ENCODE data around the gene HS3ST6. TPM values are rescaled to one million over a fixed set of nuclear protein-coding genes. Genes with fewer than 3 reads are reported as not detected.

Gene HS3ST6
- total RNA-seq, 3 donors from 2014 or later = 2.5 to 3.1 (median 2.6) TPM

DNA sequence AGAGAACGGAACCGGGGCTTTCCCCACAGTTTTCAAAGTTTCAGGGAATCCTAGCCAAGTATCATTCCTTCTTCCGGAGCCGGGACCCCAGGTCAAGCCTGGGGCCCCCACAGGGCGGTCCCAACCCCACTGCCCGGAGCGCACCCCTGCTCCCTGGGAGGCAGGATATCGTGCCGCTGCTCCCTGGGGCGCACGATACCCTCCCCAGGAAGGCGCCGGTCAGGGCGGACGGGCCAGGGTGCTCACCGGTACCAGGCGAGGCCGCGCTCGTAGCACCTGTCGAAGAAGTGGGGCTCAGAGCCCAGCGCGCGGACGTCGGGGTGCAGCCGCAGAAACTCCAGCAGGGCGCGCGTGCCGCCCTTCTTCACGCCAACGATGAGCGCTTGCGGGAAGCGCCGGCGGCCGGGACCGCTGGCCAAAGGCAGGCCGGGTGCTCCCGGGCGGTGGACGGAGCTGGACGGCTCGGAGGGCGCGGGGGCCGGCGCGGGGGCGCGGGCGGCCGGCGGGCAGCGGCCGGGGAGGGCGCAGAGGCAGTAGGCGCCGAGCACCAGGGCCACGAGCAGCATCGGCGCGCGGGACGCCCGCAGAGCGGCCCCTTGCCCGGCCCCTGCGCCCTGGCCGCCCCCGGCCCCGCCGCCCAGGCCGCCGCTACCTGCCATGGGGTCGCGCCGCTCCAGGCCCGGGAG, 407 bp downstream of the HS3ST6 start:
- peaks cover 15% of the 10 kb centered on the region for H3K4me1 ChIP-seq (ENCODE audit: low read depth)
- no peaks in the 10 kb centered on the region for H3K36me3 ChIP-seq (ENCODE audit: low read depth)
- intact Hi-C loops (cut with DNase I, micrococcal nuclease) = no loop called here
- TF ChIP-seq, protein P1, sequence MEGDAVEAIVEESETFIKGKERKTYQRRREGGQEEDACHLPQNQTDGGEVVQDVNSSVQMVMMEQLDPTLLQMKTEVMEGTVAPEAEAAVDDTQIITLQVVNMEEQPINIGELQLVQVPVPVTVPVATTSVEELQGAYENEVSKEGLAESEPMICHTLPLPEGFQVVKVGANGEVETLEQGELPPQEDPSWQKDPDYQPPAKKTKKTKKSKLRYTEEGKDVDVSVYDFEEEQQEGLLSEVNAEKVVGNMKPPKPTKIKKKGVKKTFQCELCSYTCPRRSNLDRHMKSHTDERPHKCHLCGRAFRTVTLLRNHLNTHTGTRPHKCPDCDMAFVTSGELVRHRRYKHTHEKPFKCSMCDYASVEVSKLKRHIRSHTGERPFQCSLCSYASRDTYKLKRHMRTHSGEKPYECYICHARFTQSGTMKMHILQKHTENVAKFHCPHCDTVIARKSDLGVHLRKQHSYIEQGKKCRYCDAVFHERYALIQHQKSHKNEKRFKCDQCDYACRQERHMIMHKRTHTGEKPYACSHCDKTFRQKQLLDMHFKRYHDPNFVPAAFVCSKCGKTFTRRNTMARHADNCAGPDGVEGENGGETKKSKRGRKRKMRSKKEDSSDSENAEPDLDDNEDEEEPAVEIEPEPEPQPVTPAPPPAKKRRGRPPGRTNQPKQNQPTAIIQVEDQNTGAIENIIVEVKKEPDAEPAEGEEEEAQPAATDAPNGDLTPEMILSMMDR (IDR thresholded peaks at IDR 0.05) = no peak
- no peak for DNase-seq
- H3K4me3 ChIP-seq = no peak overlapping the region
- H3K9me3 ChIP-seq = no peaks in the 10 kb centered on the region
- no peak for ATAC-seq

DNA sequence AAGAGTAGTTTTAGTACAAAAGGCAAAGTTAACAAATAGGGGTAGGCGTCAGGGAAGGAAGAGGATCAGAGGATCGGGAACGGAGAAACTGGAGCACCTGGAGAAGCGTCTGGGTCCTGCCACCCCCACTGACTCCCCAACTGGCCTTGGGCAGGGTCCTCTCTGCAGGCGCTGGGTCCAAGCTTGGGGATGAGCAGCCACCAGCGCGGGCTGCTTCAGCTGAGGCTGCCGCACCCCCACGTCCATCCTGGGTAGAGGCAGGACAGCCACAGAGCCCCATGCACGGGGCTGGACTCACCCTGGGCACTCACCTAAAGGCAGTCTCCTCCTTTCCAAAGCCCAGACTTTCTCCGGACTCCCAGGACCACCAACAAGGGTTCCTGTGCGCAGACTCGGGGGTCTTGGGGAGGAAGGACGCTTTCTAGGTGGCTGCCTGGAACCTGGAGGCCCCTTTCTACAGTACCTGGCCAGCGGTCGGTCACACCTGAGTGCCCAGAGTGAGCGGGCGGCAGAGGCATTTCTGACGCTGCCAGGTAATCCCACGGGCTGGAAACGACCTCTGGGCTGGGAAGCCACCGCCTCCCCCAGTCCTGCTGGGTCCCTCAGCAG, 1.1 kb downstream of the HS3ST6 start:
- ATAC-seq (no peak), DNase-seq (no peak)
- Histone ChIP-seq H3K4me1 (ENCODE audit: low read depth) (peaks cover 15% of the 10 kb centered on the region), H3K9me3 (no peaks in the 10 kb centered on the region), H3K4me3 (no peak overlapping the region), H3K36me3 (ENCODE audit: low read depth) (no peaks in the 10 kb centered on the region)
- TF ChIP-seq, protein P1 (IDR thresholded peaks at IDR 0.05) = no peak
- intact Hi-C loops (cut with DNase I, micrococcal nuclease) = no loop called here

DNA sequence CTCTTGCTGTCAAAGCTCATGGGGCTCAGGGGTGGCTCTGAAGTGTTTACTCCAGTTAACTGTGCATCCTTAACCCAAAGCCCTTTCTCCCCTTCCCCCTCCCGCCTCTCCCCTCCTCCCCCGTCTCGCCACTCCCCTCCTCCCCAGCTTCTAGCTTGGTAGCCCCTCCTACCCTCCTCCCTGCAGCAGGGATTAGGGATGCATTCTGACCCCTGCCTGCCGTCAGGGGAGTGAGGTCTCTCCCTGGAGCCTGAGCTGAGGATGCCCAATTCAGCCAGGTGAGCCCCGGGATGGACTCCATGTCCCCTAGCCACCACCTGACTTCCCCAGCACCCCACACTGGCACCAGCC, 1.6 kb downstream of the HS3ST6 start:
- Histone ChIP-seq H3K4me3 (no peak overlapping the region), H3K4me1 (ENCODE audit: low read depth) (peaks cover 18% of the 10 kb centered on the region), H3K36me3 (ENCODE audit: low read depth) (no peaks in the 10 kb centered on the region), H3K9me3 (no peaks in the 10 kb centered on the region)
- TF ChIP-seq, protein P1 (IDR thresholded peaks at IDR 0.05) = no peak
- intact Hi-C loops (cut with DNase I, micrococcal nuclease) = no loop called here
- DNase-seq (no peak), ATAC-seq (no peak)

DNA sequence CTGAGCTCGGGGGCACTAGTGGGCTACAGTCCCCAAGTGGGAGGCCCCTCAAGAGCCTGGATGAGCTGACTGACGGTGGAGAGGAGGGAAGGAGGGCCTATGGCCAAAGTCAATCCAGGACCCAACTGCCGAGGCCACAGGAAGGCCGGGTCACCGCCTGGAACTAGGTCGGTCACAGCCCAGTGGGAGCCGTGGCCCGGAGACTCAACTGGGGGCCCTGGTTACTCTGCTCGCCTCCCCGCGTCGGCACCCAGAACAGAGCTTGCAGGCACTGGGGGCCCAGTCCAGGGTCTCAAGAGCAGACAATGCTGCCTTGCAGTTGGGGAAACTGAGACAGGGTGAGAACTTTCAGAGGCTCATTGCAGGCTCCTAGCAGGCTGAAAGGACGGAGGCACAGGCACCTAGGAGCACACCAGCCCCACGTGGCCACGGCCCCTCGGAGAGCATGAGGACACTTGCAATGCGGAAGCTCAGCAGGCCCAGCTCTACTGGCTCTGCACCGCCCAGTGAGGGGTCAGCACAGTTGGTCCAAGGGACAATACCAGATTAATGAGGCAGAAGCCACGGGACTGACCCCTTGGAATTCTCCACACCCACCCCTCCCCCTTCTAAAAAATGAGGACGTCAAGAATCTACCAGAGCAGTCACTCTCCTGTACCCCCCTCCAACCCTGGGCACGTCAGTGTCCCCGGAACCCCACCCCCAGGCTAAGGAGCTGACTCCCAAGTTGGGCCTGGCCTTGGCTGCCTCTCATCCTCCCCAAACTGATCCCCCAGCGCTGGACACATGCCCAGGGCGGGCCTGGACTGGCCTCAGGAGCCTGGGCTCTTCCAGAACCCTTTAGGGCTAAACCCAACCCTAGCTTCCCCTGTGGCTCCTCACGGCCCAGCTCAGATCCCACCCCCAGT, 2.2 kb downstream of the HS3ST6 start:
- ATAC-seq = no peak
- Histone ChIP-seq H3K9me3 (no peaks in the 10 kb centered on the region), H3K4me1 (ENCODE audit: low read depth) (peaks cover 18% of the 10 kb centered on the region), H3K36me3 (ENCODE audit: low read depth) (no peaks in the 10 kb centered on the region), H3K4me3 (no peak overlapping the region)
- no peak for DNase-seq
- intact Hi-C loops (cut with DNase I, micrococcal nuclease) = no loop called here
- TF ChIP-seq, protein P1 (IDR thresholded peaks at IDR 0.05) = no peak

DNA sequence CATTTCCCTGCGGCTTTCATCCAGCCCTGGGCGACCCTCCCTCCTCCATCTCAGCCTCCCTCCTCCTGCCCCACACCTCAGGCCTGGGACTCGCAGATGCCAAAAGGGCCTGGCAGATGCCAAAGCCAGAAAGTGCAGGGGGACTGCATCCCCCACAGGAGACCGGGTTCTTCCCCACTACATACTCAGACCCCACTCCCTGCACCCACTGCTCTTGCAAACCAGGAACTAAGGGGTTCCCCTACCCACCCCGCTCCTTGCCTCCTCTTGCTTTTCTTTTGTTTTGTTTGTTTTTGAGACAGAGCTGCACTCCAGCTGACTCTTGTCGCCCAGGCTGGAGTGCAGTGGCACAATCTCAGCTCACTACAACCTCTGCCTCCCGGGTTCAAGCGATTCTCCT, 3.2 kb downstream of the HS3ST6 start:
- Histone ChIP-seq H3K9me3 (no peaks in the 10 kb centered on the region), H3K4me3 (no peak overlapping the region), H3K36me3 (ENCODE audit: low read depth) (no peaks in the 10 kb centered on the region), H3K4me1 (ENCODE audit: low read depth) (peaks cover 23% of the 10 kb centered on the region)
- intact Hi-C loops (cut with DNase I, micrococcal nuclease) = no loop called here
- TF ChIP-seq, protein P1 (IDR thresholded peaks at IDR 0.05) = no peak
- ATAC-seq = no peak
- no peak for DNase-seq
